ENCODE data around the gene C12orf57. TPM values are rescaled to one million over a fixed set of nuclear protein-coding genes. Genes with fewer than 3 reads are reported as not detected.

C12orf57 gene
- total RNA-seq, 2 experiments from 2014 or later = 184 to 185 TPM

GRCh38 chr12:6980075-6980474, 36.3 kb downstream of the C12orf57 start:
- no peak overlapping the region for H3K27ac Mint-ChIP-seq
- no peak for ATAC-seq
- H3K27me3 Mint-ChIP-seq (ENCODE audit: low read depth) = no peaks in the 10 kb centered on the region
- POLR2A ChIA-PET = no interaction called here
- peaks cover 11% of the 10 kb centered on the region for H3K4me1 Mint-ChIP-seq (ENCODE audit: low read depth)
- no peaks in the 10 kb centered on the region for H3K9me3 Mint-ChIP-seq (ENCODE audit: insufficient read depth)
- CTCF ChIA-PET = no interaction called here
- no peak for DNase-seq
- peaks cover 58% of the 10 kb centered on the region for H3K36me3 Mint-ChIP-seq (ENCODE audit: low read depth)
- H3K4me3 Mint-ChIP-seq = no peak overlapping the region

- H3K36me3 Mint-ChIP-seq (ENCODE audit: low read depth) = peaks cover 51% of the 10 kb centered on the region
- CTCF ChIA-PET = no interaction called here
- no peak overlapping the region for H3K4me3 Mint-ChIP-seq
Observed at GRCh38 chr12:6980740-6981139, 36.9 kb downstream of the C12orf57 start.

GRCh38 chr12:6981152-6982052, 37.6 kb downstream of the C12orf57 start:
- ATAC-seq (no peak), DNase-seq (no peak)
- ChIA-PET POLR2A (interaction anchor here (1.0 kb wide), 1 partner anchor 38 kb away, joined by 3 read pairs; the partner anchor contains the start of genes C12orf57 and RNU7-1), CTCF (no interaction called here)
- Mint-ChIP-seq H3K27ac (no peak overlapping the region), H3K27me3 (ENCODE audit: low read depth) (no peaks in the 10 kb centered on the region), H3K4me1 (ENCODE audit: low read depth) (no peaks in the 10 kb centered on the region), H3K36me3 (ENCODE audit: low read depth) (peaks cover 47% of the 10 kb centered on the region), H3K4me3 (no peak overlapping the region), H3K9me3 (ENCODE audit: insufficient read depth) (no peaks in the 10 kb centered on the region)

More at GRCh38 chr12:6980740-6981139, 36.9 kb downstream of the C12orf57 start:
- no peaks in the 10 kb centered on the region for H3K9me3 Mint-ChIP-seq (ENCODE audit: insufficient read depth)
- POLR2A ChIA-PET = no interaction called here
- no peaks in the 10 kb centered on the region for H3K27me3 Mint-ChIP-seq (ENCODE audit: low read depth)
- no peak overlapping the region for H3K27ac Mint-ChIP-seq
- DNase-seq = no peak
- H3K4me1 Mint-ChIP-seq (ENCODE audit: low read depth) = peaks cover 4% of the 10 kb centered on the region
- no peak for ATAC-seq

GRCh38 chr12:6982532-6982931, 38.7 kb downstream of the C12orf57 start:
- Mint-ChIP-seq H3K9me3 (ENCODE audit: insufficient read depth) (no peaks in the 10 kb centered on the region), H3K4me1 (ENCODE audit: low read depth) (no peaks in the 10 kb centered on the region), H3K27ac (no peak overlapping the region), H3K4me3 (no peak overlapping the region), H3K36me3 (ENCODE audit: low read depth) (peaks cover 41% of the 10 kb centered on the region), H3K27me3 (ENCODE audit: low read depth) (no peaks in the 10 kb centered on the region)
- ATAC-seq (no peak), DNase-seq (no peak)
- ChIA-PET CTCF (interaction anchor here (1.2 kb wide), 1 partner anchor 23 kb away, joined by 3 read pairs; no protein-coding TSS in a partner anchor), POLR2A (interaction anchor here (0.9 kb wide), 1 partner anchor 38 kb away, joined by 3 read pairs; no protein-coding TSS in a partner anchor)

GRCh38 chr12:6987956-6988553, 44.2 kb downstream of the C12orf57 start:
- no peak for DNase-seq
- Mint-ChIP-seq H3K36me3 (ENCODE audit: low read depth) (peaks cover 24% of the 10 kb centered on the region), H3K4me3 (no peak overlapping the region), H3K9me3 (ENCODE audit: insufficient read depth) (no peaks in the 10 kb centered on the region), H3K4me1 (ENCODE audit: low read depth) (no peaks in the 10 kb centered on the region), H3K27ac (no peak overlapping the region), H3K27me3 (ENCODE audit: low read depth) (no peaks in the 10 kb centered on the region)
- ChIA-PET CTCF (no interaction called here), POLR2A (no interaction called here)
- ATAC-seq = no peak

Small RNA genes lying within 50 kb of the gene (microRNA-seq; reads per million reads assigned to microRNA genes)
- gene MIR141 (85.5 reads per million, percentile 57 among the genes with 10 or more reads in this experiment), gene MIR200C (762 reads per million, percentile 80 among the genes with 10 or more reads in this experiment)

Other genes starting within 250 kb of the C12orf57 start
- gene PIANP, start 243.2 kb upstream of the C12orf57 start, total RNA-seq = not detected
- 10 to 100 TPM; 26.9 to 29.7 TPM for gene COPS7A, start 220.0 kb upstream of the C12orf57 start, total RNA-seq
- 100 to 1,000 TPM; 109 to 113 TPM for gene MLF2, start 190.9 kb upstream of the C12orf57 start, total RNA-seq
- 10 to 100 TPM; 42.9 to 47.4 TPM for gene PTMS, start 177.7 kb upstream of the C12orf57 start, total RNA-seq
- 10 to 100 TPM; 43.0 to 45.2 TPM for gene LAG3, start 171.5 kb upstream of the C12orf57 start, total RNA-seq
- gene CD4, start 154.5 kb upstream of the C12orf57 start, total RNA-seq = 1 to 10 TPM in 1 of 2 experiments, under 1 TPM in 1; 0.90 to 1.6 TPM
- under 1 TPM; 0.13 to 0.34 TPM for gene GPR162, start 122.2 kb upstream of the C12orf57 start, total RNA-seq
- under 1 TPM in 1 of 2 experiments, not detected in 1; 0.26 TPM for gene P3H3, start 115.6 kb upstream of the C12orf57 start, total RNA-seq
- gene GNB3, start 103.1 kb upstream of the C12orf57 start, total RNA-seq = under 1 TPM in 1 of 2 experiments, not detected in 1; 0.08 TPM
- gene CDCA3, start 92.7 kb upstream of the C12orf57 start, total RNA-seq = 100 to 1,000 TPM; 103 to 115 TPM
- 100 to 1,000 TPM; 105 to 108 TPM for gene USP5, start 91.9 kb upstream of the C12orf57 start, total RNA-seq
- 1,000 to 10,000 TPM; 1,505 to 1,545 TPM for gene TPI1, start 76.5 kb upstream of the C12orf57 start, total RNA-seq
- 10 to 100 TPM in 1 of 2 experiments, 1 to 10 TPM in 1; 10.0 to 11.2 TPM for gene SPSB2, start 70.7 kb upstream of the C12orf57 start, total RNA-seq
- gene LRRC23, start 39.2 kb upstream of the C12orf57 start, total RNA-seq = 1 to 10 TPM; 6.5 to 8.6 TPM
- 100 to 1,000 TPM; 133 to 141 TPM for gene ENO2, start 29.4 kb upstream of the C12orf57 start, total RNA-seq
- gene ATN1, start 16.1 kb upstream of the C12orf57 start, total RNA-seq = 10 to 100 TPM; 21.6 to 24.5 TPM
- not detected for gene RNU7-1, start 206 bp upstream of the C12orf57 start, total RNA-seq
- gene PTPN6, start 7.3 kb downstream of the C12orf57 start, total RNA-seq = 100 to 1,000 TPM; 354 to 397 TPM
- 100 to 1,000 TPM; 226 to 236 TPM for gene PHB2, start 26.6 kb downstream of the C12orf57 start, total RNA-seq
- 10 to 100 TPM; 54.9 to 58.7 TPM for gene EMG1, start 26.9 kb downstream of the C12orf57 start, total RNA-seq
- gene LPCAT3, start 74.5 kb downstream of the C12orf57 start, total RNA-seq = 10 to 100 TPM; 37.3 to 40.3 TPM
- under 1 TPM; 0.50 to 0.90 TPM for gene C1S, start 116.7 kb downstream of the C12orf57 start, total RNA-seq
- gene C1R, start 148.4 kb downstream of the C12orf57 start, total RNA-seq = 1 to 10 TPM; 3.6 to 3.7 TPM
- gene C1RL, start 165.2 kb downstream of the C12orf57 start, total RNA-seq = 10 to 100 TPM; 21.5 to 23.3 TPM
- under 1 TPM; 0.29 to 0.42 TPM for gene RBP5, start 184.9 kb downstream of the C12orf57 start, total RNA-seq
- gene CLSTN3, start 186.3 kb downstream of the C12orf57 start, total RNA-seq = 10 to 100 TPM; 76.8 to 83.9 TPM
- gene PEX5, start 245.7 kb downstream of the C12orf57 start, total RNA-seq = 10 to 100 TPM; 19.1 to 21.0 TPM